Activated naive CD4-positive, alpha-beta T cell treated with anti-CD3 and anti-CD28 coated beads, Interleukin-2, amount 10 ng/mL, durations not matched to agents 7 days and 5 days (primary cell): Measurements from ENCODE around the gene IFRD1.

Experiments
- CTCF ChIA-PET: fragments of 350-600 bp; sonication (Branson Sonifier 250); formaldehyde crosslinking; loops from one replicate; lab custom pipeline; 2021; ENCODE audit warnings: antibody characterized with exemption; lab: Charles Lee
- DNase-seq: peaks from one replicate; pipeline ENCODE4 v3.0.0-alpha.2; 2020
- H3K27ac Mint-ChIP-seq: one replicate; pipeline ENCODE4 v1.8.0; 2021; ENCODE audit warnings: mild to moderate bottlenecking, moderate library complexity, mixed read lengths
- H3K27me3 Mint-ChIP-seq: one replicate; pipeline ENCODE4 v1.8.0; 2021; ENCODE audit warnings: mild to moderate bottlenecking, mixed read lengths
- H3K36me3 Mint-ChIP-seq: one replicate; pipeline ENCODE4 v1.8.0; 2021; ENCODE audit warnings: mixed read lengths
- H3K4me1 Mint-ChIP-seq: one replicate; pipeline ENCODE4 v1.8.0; 2021; ENCODE audit warnings: mixed read lengths
- H3K4me3 Mint-ChIP-seq: one replicate; pipeline ENCODE4 v1.8.0; 2021; ENCODE audit warnings: mild to moderate bottlenecking, moderate library complexity, mixed read lengths
- H3K9me3 Mint-ChIP-seq: one replicate; pipeline ENCODE4 v1.8.0; 2021; ENCODE audit warnings: mixed read lengths

Gene IFRD1

DNA sequence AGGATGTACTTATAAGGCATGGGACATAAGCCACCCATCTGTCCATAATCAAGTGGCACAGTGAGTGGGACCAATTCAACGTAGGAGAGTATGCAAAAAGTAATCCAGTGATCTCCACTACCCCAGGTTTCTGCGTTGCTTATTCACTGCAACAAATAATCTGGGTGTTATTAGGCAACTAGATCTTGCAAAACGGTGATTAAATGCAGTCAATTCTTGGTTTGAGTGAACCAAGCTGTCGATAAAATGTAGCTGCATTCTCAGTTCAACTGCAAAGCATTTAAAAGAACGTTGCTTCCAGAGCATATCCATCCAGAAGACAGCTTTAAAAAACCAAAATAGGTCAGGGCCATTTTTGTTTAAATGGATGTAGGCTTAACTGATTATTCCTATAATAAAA, 35.5 kb downstream of the IFRD1 start:
- Mint-ChIP-seq H3K27ac (no peak overlapping the region), H3K4me1 (peaks cover 6% of the 10 kb centered on the region), H3K4me3 (no peak overlapping the region), H3K36me3 (no peaks in the 10 kb centered on the region), H3K27me3 (no peaks in the 10 kb centered on the region), H3K9me3 (no peaks in the 10 kb centered on the region)
- no peak for DNase-seq
- CTCF ChIA-PET, result interaction anchor here (1.2 kb wide), 1 partner anchor 11 kb away, joined by 3 read pairs; no protein-coding TSS in a partner anchor

GRCh38 chr7:112487457-112488263, 37.4 kb downstream of the IFRD1 start:
- DNase-seq, result no peak
- Mint-ChIP-seq H3K36me3 (no peaks in the 10 kb centered on the region), H3K27ac (no peak overlapping the region), H3K4me3 (no peak overlapping the region), H3K27me3 (no peaks in the 10 kb centered on the region), H3K9me3 (no peaks in the 10 kb centered on the region), H3K4me1 (peaks cover 6% of the 10 kb centered on the region)
- CTCF ChIA-PET, result no interaction called here

DNA sequence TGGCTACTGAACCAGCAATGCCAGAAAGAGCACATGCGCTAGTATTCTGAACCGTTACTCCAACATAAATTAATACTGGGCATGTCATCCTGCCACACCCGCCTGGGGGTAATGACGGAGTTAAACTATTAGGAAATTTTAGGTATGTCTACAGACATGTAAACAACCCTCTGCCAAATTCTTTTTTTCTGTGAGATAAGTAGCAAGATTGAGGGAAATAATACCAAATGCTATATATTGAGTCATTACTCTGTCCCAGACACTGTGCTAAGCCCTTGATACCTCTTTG, 37.9 kb downstream of the IFRD1 start:
- Mint-ChIP-seq H3K4me3 (no peak overlapping the region), H3K27me3 (no peaks in the 10 kb centered on the region), H3K9me3 (no peaks in the 10 kb centered on the region), H3K4me1 (peaks cover 6% of the 10 kb centered on the region), H3K36me3 (no peaks in the 10 kb centered on the region), H3K27ac (no peak overlapping the region)
- CTCF ChIA-PET, result no interaction called here
- DNase-seq, result no peak

GRCh38 chr7:112492186-112492585, 41.9 kb downstream of the IFRD1 start:
- H3K4me3 Mint-ChIP-seq, result no peak overlapping the region
- no peaks in the 10 kb centered on the region for H3K9me3 Mint-ChIP-seq
- no peaks in the 10 kb centered on the region for H3K4me1 Mint-ChIP-seq
- H3K27me3 Mint-ChIP-seq, result peaks cover 5% of the 10 kb centered on the region
- no peak overlapping the region for H3K27ac Mint-ChIP-seq
- no peak for DNase-seq
- H3K36me3 Mint-ChIP-seq, result no peaks in the 10 kb centered on the region
- CTCF ChIA-PET, result no interaction called here

- Mint-ChIP-seq H3K4me3 (no peak overlapping the region), H3K27me3 (peaks cover 9% of the 10 kb centered on the region), H3K27ac (no peak overlapping the region), H3K9me3 (no peaks in the 10 kb centered on the region), H3K36me3 (no peaks in the 10 kb centered on the region), H3K4me1 (no peaks in the 10 kb centered on the region)
- CTCF ChIA-PET, result interaction anchor here (1.2 kb wide), 1 partner anchor 752 kb away, joined by 3 read pairs; no protein-coding TSS in a partner anchor
- DNase-seq, result no peak
These were observed 44.4 kb downstream of the IFRD1 start for GRCh38 chr7:112494656-112495055.

DNA sequence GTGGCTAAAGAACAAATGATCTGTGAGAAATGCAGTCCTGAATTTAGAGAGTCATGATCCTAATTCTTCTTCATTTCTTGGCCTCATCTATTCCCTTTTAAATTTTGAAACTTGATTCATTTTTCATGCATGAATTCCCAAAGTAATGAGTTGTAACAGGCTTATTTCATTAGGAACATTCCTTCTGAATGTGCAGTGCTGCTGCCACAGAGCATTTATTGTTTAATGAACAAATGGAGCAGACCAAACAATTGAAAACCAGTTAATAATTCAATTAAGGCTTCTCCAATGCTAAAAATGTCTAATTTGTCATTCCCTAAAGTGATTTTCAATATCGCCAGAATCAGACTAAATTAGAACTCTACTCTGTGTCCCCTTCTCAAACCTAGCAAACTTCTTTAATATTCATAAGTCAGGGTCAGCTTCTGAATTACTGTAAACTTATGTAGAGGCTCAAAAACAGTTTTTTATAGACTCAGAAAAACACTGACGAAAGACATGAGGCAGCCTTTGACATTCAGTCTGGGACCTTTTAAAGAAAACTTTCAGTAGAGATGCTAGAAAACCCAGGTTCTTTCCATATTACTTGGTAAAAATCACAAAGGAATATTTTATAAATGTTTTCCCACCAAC, 45.0 kb downstream of the IFRD1 start:
- Mint-ChIP-seq H3K4me3 (no peak overlapping the region), H3K4me1 (no peaks in the 10 kb centered on the region), H3K9me3 (no peaks in the 10 kb centered on the region), H3K27ac (no peak overlapping the region), H3K36me3 (no peaks in the 10 kb centered on the region), H3K27me3 (peaks cover 9% of the 10 kb centered on the region)
- DNase-seq, result no peak
- CTCF ChIA-PET, result interaction anchor here (1.2 to 1.6 kb wide), 2 partner anchors 15 to 752 kb away, joined by 3 to 4 read pairs; no protein-coding TSS in a partner anchor

GRCh38 chr7:112495810-112496462, 45.7 kb downstream of the IFRD1 start:
- DNase-seq, result peak; percentile 52
- Mint-ChIP-seq H3K36me3 (no peaks in the 10 kb centered on the region), H3K9me3 (no peaks in the 10 kb centered on the region), H3K27me3 (peaks cover 9% of the 10 kb centered on the region), H3K4me3 (no peak overlapping the region), H3K4me1 (no peaks in the 10 kb centered on the region), H3K27ac (no peak overlapping the region)
- CTCF ChIA-PET, result interaction anchor here (1.0 to 1.7 kb wide), 7 partner anchors 12 to 755 kb away, joined by 3 to 5 read pairs (median 4); no protein-coding TSS in a partner anchor

GRCh38 chr7:112497481-112497880, 47.2 kb downstream of the IFRD1 start:
- no peak overlapping the region for H3K27ac Mint-ChIP-seq
- H3K4me1 Mint-ChIP-seq, result no peaks in the 10 kb centered on the region
- H3K27me3 Mint-ChIP-seq, result peaks cover 9% of the 10 kb centered on the region
- CTCF ChIA-PET, result interaction anchor here (1.1 to 1.7 kb wide), 3 partner anchors 12 to 745 kb away, joined by 3 to 5 read pairs (median 3); no protein-coding TSS in a partner anchor
- H3K36me3 Mint-ChIP-seq, result no peaks in the 10 kb centered on the region
- no peak overlapping the region for H3K4me3 Mint-ChIP-seq
- no peaks in the 10 kb centered on the region for H3K9me3 Mint-ChIP-seq
- no peak for DNase-seq

GRCh38 chr7:112500619-112501018, 50.4 kb downstream of the IFRD1 start:
- Mint-ChIP-seq H3K36me3 (no peaks in the 10 kb centered on the region), H3K27me3 (peaks cover 13% of the 10 kb centered on the region), H3K27ac (no peak overlapping the region), H3K4me3 (no peak overlapping the region), H3K4me1 (no peaks in the 10 kb centered on the region), H3K9me3 (no peaks in the 10 kb centered on the region)
- CTCF ChIA-PET, result no interaction called here
- DNase-seq, result no peak

DNA sequence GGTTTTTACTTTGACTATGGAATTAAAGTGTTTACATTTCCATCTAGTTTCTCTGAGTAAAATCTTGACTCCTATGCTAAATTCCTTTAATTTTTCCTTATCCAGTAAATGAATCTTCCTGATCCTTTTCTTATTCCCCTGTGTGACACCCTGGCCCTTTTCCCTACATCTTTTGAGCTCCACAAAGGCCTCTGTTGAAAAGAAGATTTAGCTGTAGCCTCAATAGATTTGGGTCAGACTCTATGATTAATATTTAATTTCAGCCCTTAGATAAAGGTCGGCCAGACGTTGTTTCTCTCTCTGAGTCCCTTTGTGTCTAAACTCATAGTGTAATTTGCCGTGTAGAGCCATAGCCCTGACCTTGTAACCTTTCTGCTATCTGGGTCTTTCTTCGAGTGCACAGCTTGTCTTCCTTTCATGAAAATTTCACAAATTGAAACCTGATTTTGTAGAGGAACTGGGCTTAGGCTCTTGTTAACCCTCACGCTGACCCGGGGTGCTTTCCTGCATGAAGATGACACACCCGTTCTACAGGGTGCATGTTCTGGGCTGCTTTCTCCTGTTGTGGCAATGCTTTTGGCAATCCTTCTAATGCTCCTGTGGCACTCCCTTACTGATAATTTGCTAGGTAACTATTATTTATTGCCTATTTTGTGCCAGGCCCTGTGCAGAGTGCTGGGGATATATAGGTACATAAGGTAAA, 51.7 kb downstream of the IFRD1 start:
- CTCF ChIA-PET, result no interaction called here
- Mint-ChIP-seq H3K27ac (no peak overlapping the region), H3K4me1 (no peaks in the 10 kb centered on the region), H3K9me3 (no peaks in the 10 kb centered on the region), H3K27me3 (peaks cover 8% of the 10 kb centered on the region), H3K36me3 (no peaks in the 10 kb centered on the region), H3K4me3 (no peak overlapping the region)
- no peak for DNase-seq

GRCh38 chr7:112502700-112503099, 52.4 kb downstream of the IFRD1 start:
- Mint-ChIP-seq H3K4me1 (no peaks in the 10 kb centered on the region), H3K4me3 (no peak overlapping the region), H3K27ac (no peak overlapping the region), H3K36me3 (no peaks in the 10 kb centered on the region), H3K9me3 (no peaks in the 10 kb centered on the region), H3K27me3 (peaks cover 8% of the 10 kb centered on the region)
- DNase-seq, result no peak
- CTCF ChIA-PET, result no interaction called here

GRCh38 chr7:112503361-112503972, 53.2 kb downstream of the IFRD1 start:
- no peak for DNase-seq
- H3K36me3 Mint-ChIP-seq, result no peaks in the 10 kb centered on the region
- peaks cover 4% of the 10 kb centered on the region for H3K27me3 Mint-ChIP-seq
- H3K27ac Mint-ChIP-seq, result no peak overlapping the region
- no peaks in the 10 kb centered on the region for H3K4me1 Mint-ChIP-seq
- CTCF ChIA-PET, result no interaction called here
- H3K4me3 Mint-ChIP-seq, result no peak overlapping the region
- no peaks in the 10 kb centered on the region for H3K9me3 Mint-ChIP-seq

- Mint-ChIP-seq H3K4me3 (no peak overlapping the region), H3K27me3 (peaks cover 4% of the 10 kb centered on the region), H3K4me1 (no peaks in the 10 kb centered on the region), H3K27ac (no peak overlapping the region), H3K36me3 (no peaks in the 10 kb centered on the region), H3K9me3 (no peaks in the 10 kb centered on the region)
- CTCF ChIA-PET, result no interaction called here
- no peak for DNase-seq
These were observed 53.9 kb downstream of the IFRD1 start for GRCh38 chr7:112504093-112504695.
